Transverse colon (tissue), 4 donors: ENCODE data around the gene TRAF6. TPM values are rescaled to one million over a fixed set of nuclear protein-coding genes. Genes with fewer than 3 reads are reported as not detected.

Experiments
- DNase-seq: peaks from one replicate; pipeline ENCODE4 v3.0.0-alpha.2; 2019
- H3K27ac ChIP-seq, 4 donors: fragments of 200-600 bp; sonication (generic); 2 replicates each; pipeline ENCODE4 v1.5.1; 2016 to 2018; ENCODE audit warnings: inconsistent platforms in 4 of 4
- H3K27me3 ChIP-seq: fragments of 200-600 bp; sonication (generic); 2 replicates; pipeline ENCODE4 v1.5.1; 2017; ENCODE audit warnings: inconsistent platforms
- H3K36me3 ChIP-seq, 4 donors: fragments of 200-600 bp; sonication (generic); 2 replicates each; pipeline ENCODE4 v1.5.1; 2017 to 2019; ENCODE audit warnings: inconsistent platforms in 4 of 4
- H3K4me1 ChIP-seq, 4 donors: fragments of 200-600 bp; sonication (generic); 2 replicates each; pipeline ENCODE4 v1.5.1; 2017 to 2020; ENCODE audit warnings: inconsistent platforms in 4 of 4
- H3K4me3 ChIP-seq, 4 donors: fragments of 200-600 bp; sonication (generic); 1 replicate in 1 of 4; 2 replicates in 3 of 4; pipeline versions ENCODE4 v1.5.1 to v1.6.1; 2017 to 2019; ENCODE audit warnings: inconsistent platforms in 4 of 4
- H3K9me3 ChIP-seq, 2 donors: fragments of 200-600 bp; sonication (generic); 2 replicates each; pipeline ENCODE4 v1.5.1; 2017 to 2019; ENCODE audit warnings: inconsistent platforms in 2 of 2
- CTCF ChIP-seq, 5 experiments: fragments of 200-600 bp in 3 of 5; fragments of 450-650 bp in 2 of 5; sonication (generic) in 3 of 5; IDR thresholded peaks; 1 replicate in 2 of 5; 2 replicates in 3 of 5; pipeline ENCODE4 v1.5.1; 2016 to 2017; ENCODE audit warnings: antibody characterized with exemption in 5 of 5, inconsistent platforms in 3 of 5, mild to moderate bottlenecking in 2 of 5, moderate library complexity in 1 of 5
- EP300 ChIP-seq: sonication (generic); formaldehyde crosslinking; IDR thresholded peaks from one replicate; pipeline ENCODE4 v1.6.1; 2017; ENCODE audit warnings: antibody characterized with exemption, low read depth
- POLR2A ChIP-seq: fragments of 450-650 bp; IDR thresholded peaks from one replicate; pipeline ENCODE4 v1.6.1; 2016; ENCODE audit warnings: antibody characterized with exemption, mild to moderate bottlenecking, moderate library complexity
- POLR2AphosphoS5 ChIP-seq, 3 donors: sonication (generic); formaldehyde crosslinking; IDR thresholded peaks; one replicate each; pipeline ENCODE4 v1.6.1; 2016; ENCODE audit warnings: antibody characterized with exemption in 3 of 3
- WGBS, 2 donors: methylation state at CpG; one replicate each; pipeline ENCODE4 v1.1.5; 2018; ENCODE audit warnings: low coverage in 1 of 2; 5-methylcytosine and 5-hydroxymethylcytosine counted together
- in situ Hi-C, 4 donors: fragments of 200-750 bp; cut with MboI; loops; one replicate each; pipeline versions ENCODE4 v1.15.0 to v1.15.1; 2017; ENCODE audit warnings: low sequenced_read_pairs in 3 of 4, low pct_ligation_motif_present in 1 of 4, low pct_unique_long_range_greater_than_20kb in 1 of 4
- intact Hi-C: fragments of 100-400 bp; cut with DNase I; formaldehyde crosslinking; loops from one replicate; pipeline ENCODE4 v1.15.1; 2023; ENCODE audit warnings: low total_unique reads
- total RNA-seq, 4 donors: library from RNA; depleted of rRNA; stranded (reverse); fragments of >200 nt; gene quantifications; one replicate each; pipeline ENCODE4 v1.1.0, GENCODE V29; 2016

The TRAF6 gene
- total RNA-seq, 4 donors from 2014 or later, result 0.80 to 16.4 (median 10.4) TPM

DNA sequence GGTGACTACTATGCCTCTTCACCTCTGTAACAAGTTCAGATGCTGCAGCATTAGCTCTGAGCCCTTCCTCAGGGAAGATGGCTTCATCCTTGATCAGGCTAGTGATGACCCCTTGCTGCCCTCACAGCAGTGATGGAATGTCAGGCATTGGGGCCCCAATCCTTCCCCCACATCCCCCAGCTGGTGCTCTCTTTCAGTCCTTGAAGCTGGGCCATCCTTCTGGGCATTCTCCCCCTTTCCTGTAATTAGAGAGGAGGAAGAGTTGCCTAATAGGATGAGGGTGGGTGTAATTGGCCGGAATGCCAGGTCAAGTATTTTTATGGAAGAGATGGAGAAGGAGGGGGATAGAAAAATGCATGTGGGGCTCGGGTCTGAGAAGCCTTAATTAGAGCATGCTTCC, 62.6 kb downstream of the TRAF6 start:
- H3K36me3 ChIP-seq, result peaks cover 0 to 8% (median 2%) of the 10 kb centered on the region in 4 donors
- no peak for DNase-seq
- no peaks in the 10 kb centered on the region for H3K27me3 ChIP-seq
- in situ Hi-C loops (no loop called here), intact Hi-C loops (no loop called here)
- H3K9me3 ChIP-seq, result no peaks in the 10 kb centered on the region
- H3K4me3 ChIP-seq, result no peak overlapping the region
- 80 to 83% methylated on average over 1 to 2 of the region's 2 CpGs for WGBS, 2 donors
- no peak overlapping the region for H3K27ac ChIP-seq
- peaks cover 5 to 31% (median 19%) of the 10 kb centered on the region in 4 donors for H3K4me1 ChIP-seq
- TF ChIP-seq POLR2A (no peak), POLR2AphosphoS5 (IDR thresholded peaks at IDR 0.05) (no peak), EP300 (no peak)

GRCh38 chr11:36446135-36446534, 63.9 kb downstream of the TRAF6 start:
- Histone ChIP-seq H3K9me3 (no peaks in the 10 kb centered on the region), H3K27ac (no peak overlapping the region), H3K36me3 (peaks cover 0 to 8% (median 0%) of the 10 kb centered on the region in 4 donors), H3K4me1 (peaks cover 5 to 18% (median 11%) of the 10 kb centered on the region in 4 donors), H3K4me3 (no peak overlapping the region), H3K27me3 (no peaks in the 10 kb centered on the region)
- intact Hi-C loops, result no loop called here
- TF ChIP-seq POLR2AphosphoS5 (IDR thresholded peaks at IDR 0.05) (no peak), CTCF (IDR thresholded peaks at IDR 0.05) (no peak), POLR2A (no peak), EP300 (no peak)
- no peak for DNase-seq
- WGBS, 2 donors, result 86 to 90% methylated on average over 1 to 7 of the region's 7 CpGs
- in situ Hi-C loops, result no loop called here

DNA sequence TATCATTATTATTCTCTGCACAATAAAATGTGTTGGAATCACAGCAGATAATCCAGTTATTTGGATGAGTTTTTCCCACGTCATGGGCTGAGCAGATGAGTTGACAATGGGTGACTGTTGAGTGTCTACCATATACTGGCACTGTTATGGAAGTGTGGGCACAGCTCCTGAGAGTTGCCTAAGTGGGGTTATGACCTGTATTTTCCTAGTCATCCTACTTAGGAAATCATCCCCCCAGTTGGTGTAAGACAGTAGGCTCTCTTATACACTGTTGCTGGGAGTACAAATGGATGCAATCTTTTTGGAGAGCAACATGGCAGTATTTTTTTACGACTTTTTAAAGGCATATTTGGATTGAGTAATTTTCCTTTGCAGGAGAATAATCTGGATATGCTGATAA, 66.4 kb downstream of the TRAF6 start:
- Histone ChIP-seq H3K27me3 (no peaks in the 10 kb centered on the region), H3K9me3 (no peaks in the 10 kb centered on the region), H3K4me1 (no peaks in the 10 kb centered on the region), H3K4me3 (no peak overlapping the region), H3K36me3 (peaks cover 0 to 8% (median 1%) of the 10 kb centered on the region in 4 donors), H3K27ac (no peak overlapping the region)
- TF ChIP-seq POLR2A, result no peak
- DNase-seq, result no peak
- intact Hi-C loops, result no loop called here
- in situ Hi-C loops, result no loop called here
- WGBS, 2 donors, result 83 to 88% methylated on average over 1 to 2 of the region's 2 CpGs

GRCh38 chr11:36441610-36442208, 68.4 kb downstream of the TRAF6 start:
- H3K4me3 ChIP-seq, result no peak overlapping the region
- no peaks in the 10 kb centered on the region for H3K9me3 ChIP-seq
- H3K4me1 ChIP-seq, result no peaks in the 10 kb centered on the region
- in situ Hi-C loops, result no loop called here
- no peaks in the 10 kb centered on the region for H3K27me3 ChIP-seq
- WGBS, 2 donors, result 93% methylated on average over 2 of the region's 2 CpGs; no CpG with 5 or more reads in 1 of the 2 donors
- H3K36me3 ChIP-seq, result peaks cover 0 to 16% (median 3%) of the 10 kb centered on the region in 4 donors
- intact Hi-C loops, result no loop called here
- no peak overlapping the region for H3K27ac ChIP-seq
- no peak for DNase-seq
- no peak for TF ChIP-seq POLR2AphosphoS5 (IDR thresholded peaks at IDR 0.05)
- no peak for TF ChIP-seq EP300
- TF ChIP-seq POLR2A, result no peak
- TF ChIP-seq CTCF (IDR thresholded peaks at IDR 0.05), result no peak

DNA sequence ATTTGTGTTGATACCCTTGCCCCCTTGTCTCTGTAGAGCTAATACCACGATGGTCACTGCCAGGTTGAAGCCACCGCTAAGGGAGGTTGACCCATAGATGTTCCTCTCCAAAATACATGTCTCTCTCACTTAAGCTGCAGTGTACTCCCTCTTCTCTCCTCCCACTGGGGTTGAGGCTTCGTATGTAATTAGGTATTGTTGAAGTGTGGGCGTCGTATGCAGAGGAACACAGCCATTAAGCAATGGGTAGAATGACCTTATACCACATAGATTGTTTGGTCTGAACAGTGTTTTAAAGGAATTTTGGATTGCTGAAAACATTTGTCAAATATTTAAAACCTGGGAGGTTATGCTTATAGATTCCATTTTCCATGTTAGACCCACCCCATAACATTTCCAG, 71.9 kb downstream of the TRAF6 start:
- no peak for DNase-seq
- 91% methylated on average over 5 of the region's 5 CpGs; no CpG with 5 or more reads in 1 of the 2 donors for WGBS, 2 donors
- intact Hi-C loops (no loop called here), in situ Hi-C loops (no loop called here)
- Histone ChIP-seq H3K27ac (no peak overlapping the region), H3K36me3 (peaks cover 0 to 31% (median 6%) of the 10 kb centered on the region in 4 donors), H3K27me3 (no peaks in the 10 kb centered on the region), H3K9me3 (no peaks in the 10 kb centered on the region), H3K4me3 (no peak overlapping the region), H3K4me1 (peaks cover 0 to 3% (median 0%) of the 10 kb centered on the region in 4 donors)
- TF ChIP-seq POLR2A (no peak), POLR2AphosphoS5 (IDR thresholded peaks at IDR 0.05) (no peak), CTCF (IDR thresholded peaks at IDR 0.05) (no peak), EP300 (no peak)
